Skeletal muscle satellite cell (primary cell): ENCODE measurements around the gene S1PR5.
A peak's percentile ranks its signal among the peaks of the same experiment; 100 is the strongest.

ENCODE experiments used
- H3K27me3 ChIP-seq: 2 replicates; pipeline ENCODE4 v1.7.0; 2013; ENCODE audit warnings: low read length; ENCODE audit not compliant: control insufficient read depth, insufficient read depth
- H3K36me3 ChIP-seq: 2 replicates; pipeline ENCODE4 v1.7.0; 2013; ENCODE audit warnings: mild to moderate bottlenecking, control low read depth, low read length; ENCODE audit not compliant: insufficient read depth
- H3K4me1 ChIP-seq: 2 replicates; pipeline ENCODE4 v1.7.0; 2013; ENCODE audit warnings: low read length; ENCODE audit not compliant: control insufficient read depth, insufficient read depth
- H3K4me2 ChIP-seq: 2 replicates; pipeline ENCODE4 v1.7.0; 2013; ENCODE audit warnings: mild to moderate bottlenecking, low read length
- H3K4me3 ChIP-seq: 2 replicates; pipeline ENCODE4 v1.7.0; 2013; ENCODE audit warnings: low read length
- H3K9ac ChIP-seq: 2 replicates; pipeline ENCODE4 v1.7.0; 2013; ENCODE audit warnings: mild to moderate bottlenecking, low read depth, low read length, moderate library complexity
- H3K9me3 ChIP-seq: replicated peaks from 2 replicates; pipeline ENCODE4 v1.7.0; 2013; ENCODE audit warnings: mild to moderate bottlenecking, control low read depth, low read length

The S1PR5 gene

GRCh38 chr19:10521461-10522171 is 4.4 kb upstream of the S1PR5 start:
- Histone ChIP-seq H3K27me3 (peaks cover 35% of the 10 kb centered on the region), H3K9ac (no peak overlapping the region), H3K4me1 (peaks cover 19% of the 10 kb centered on the region), H3K9me3 (no peaks in the 10 kb centered on the region), H3K4me3 (no peak overlapping the region), H3K36me3 (no peaks in the 10 kb centered on the region), H3K4me2 (no peak overlapping the region)

- Histone ChIP-seq H3K4me1 (peaks cover 19% of the 10 kb centered on the region), H3K27me3 (peaks cover 37% of the 10 kb centered on the region), H3K36me3 (no peaks in the 10 kb centered on the region), H3K9me3 (no peaks in the 10 kb centered on the region), H3K9ac (no peak overlapping the region), H3K4me3 (no peak overlapping the region), H3K4me2 (no peak overlapping the region)
Measured at GRCh38 chr19:10520652-10521318, 3.5 kb upstream of the S1PR5 start.

DNA sequence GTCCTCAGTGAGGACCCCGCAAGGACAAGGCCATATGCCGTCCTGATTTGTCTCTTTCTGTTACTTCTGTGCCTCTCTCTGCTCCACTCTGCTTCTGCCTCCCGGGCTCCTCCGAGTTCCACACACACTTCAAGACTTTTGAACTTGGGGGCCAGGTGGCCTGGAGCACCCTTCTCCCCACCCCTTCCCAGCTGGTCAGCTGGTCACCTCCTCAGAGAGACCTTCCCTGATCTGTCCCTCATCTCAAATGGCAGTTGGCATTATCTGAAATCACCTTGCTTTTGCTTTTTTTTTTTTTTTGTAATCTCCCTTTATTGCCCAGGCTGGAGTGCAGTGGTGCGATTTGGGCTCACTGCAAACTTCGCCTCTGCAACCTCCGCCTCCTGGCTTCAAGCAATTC is 2.2 kb upstream of the S1PR5 start:
- no peaks in the 10 kb centered on the region for H3K36me3 ChIP-seq
- peaks cover 51% of the 10 kb centered on the region for H3K27me3 ChIP-seq
- H3K4me3 ChIP-seq = no peak overlapping the region
- H3K9me3 ChIP-seq = no peaks in the 10 kb centered on the region
- H3K9ac ChIP-seq = no peak overlapping the region
- H3K4me2 ChIP-seq = no peak overlapping the region
- peaks cover 19% of the 10 kb centered on the region for H3K4me1 ChIP-seq

GRCh38 chr19:10518444-10519361 is 1.5 kb upstream of the S1PR5 start:
- Histone ChIP-seq H3K9ac (no peak overlapping the region), H3K9me3 (no peaks in the 10 kb centered on the region), H3K27me3 (peaks cover 52% of the 10 kb centered on the region), H3K4me3 (no peak overlapping the region), H3K36me3 (no peaks in the 10 kb centered on the region), H3K4me1 (peaks cover 19% of the 10 kb centered on the region), H3K4me2 (peak overlapping the region; percentile 72)

DNA sequence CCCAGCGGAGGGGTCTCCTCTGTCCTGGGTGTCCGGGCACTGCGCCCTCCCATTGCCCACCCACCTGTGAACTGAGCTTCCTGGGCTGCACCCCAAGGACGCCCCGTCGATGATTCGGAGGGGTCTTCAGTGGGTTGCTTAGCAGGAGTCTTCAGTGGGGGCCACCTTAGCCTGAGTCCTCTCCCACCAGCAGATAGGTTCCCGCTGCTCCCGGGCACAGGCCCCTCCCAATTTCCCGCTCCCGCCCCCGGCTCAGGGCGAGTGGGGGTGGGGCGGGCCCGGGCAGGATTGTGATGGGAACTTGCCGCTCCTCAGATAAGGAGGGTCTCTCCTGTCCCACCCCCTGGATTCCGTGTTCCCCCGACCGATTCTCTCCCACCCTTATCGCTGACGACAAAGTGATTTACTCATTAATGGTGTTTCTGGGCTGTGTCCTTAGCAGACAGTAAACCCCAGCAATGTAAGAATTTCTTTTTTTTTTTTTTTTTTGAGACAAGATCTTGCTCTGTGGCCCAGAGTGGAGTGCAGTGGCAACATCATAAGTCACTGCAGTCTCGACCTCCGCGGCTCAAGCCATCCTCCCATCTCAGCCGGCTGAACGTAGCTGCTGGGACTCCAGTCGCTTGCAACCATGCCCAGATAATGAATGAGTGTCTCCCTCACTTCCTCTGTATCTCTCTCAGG is 655 bp upstream of the S1PR5 start:
- Histone ChIP-seq H3K36me3 (no peaks in the 10 kb centered on the region), H3K9me3 (no peaks in the 10 kb centered on the region), H3K4me1 (peaks cover 19% of the 10 kb centered on the region), H3K4me2 (peak overlapping the region; percentile 72), H3K9ac (no peak overlapping the region), H3K4me3 (peak overlapping the region; percentile 59), H3K27me3 (peaks cover 55% of the 10 kb centered on the region)

DNA sequence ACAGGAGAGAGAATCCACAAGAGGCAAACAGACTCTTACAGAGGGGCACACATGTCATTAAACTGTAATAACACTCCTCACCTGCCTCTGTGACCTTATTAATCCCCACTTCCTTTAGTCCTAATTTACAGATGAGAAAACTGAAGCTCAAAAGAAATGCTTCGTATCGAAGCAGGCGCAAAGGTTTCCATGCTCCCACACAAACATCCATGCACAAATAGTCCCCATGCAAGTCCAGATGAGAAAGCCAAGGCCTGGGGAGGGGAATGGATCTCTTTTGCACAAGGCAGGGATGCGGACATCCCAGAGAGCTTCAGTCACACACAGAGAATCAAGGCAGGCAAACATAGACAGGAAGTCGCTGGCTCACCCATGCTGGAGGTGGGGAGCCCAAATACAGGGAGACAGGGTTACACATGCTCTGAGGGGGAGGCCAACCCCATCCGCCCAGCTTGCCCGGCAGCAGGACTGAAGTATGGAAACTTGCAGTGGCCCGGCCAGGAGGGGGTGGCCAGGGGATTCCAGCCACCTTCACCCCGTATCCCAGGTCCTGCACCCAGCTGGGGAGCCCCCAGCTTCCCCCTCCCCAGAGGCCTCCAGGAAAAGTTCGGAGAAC is 468 bp downstream of the S1PR5 start:
- peak overlapping the region; percentile 72 for H3K4me2 ChIP-seq
- no peak overlapping the region for H3K9ac ChIP-seq
- H3K4me3 ChIP-seq = peak overlapping the region; percentile 59
- peaks cover 19% of the 10 kb centered on the region for H3K4me1 ChIP-seq
- no peaks in the 10 kb centered on the region for H3K9me3 ChIP-seq
- H3K36me3 ChIP-seq = no peaks in the 10 kb centered on the region
- H3K27me3 ChIP-seq = peaks cover 57% of the 10 kb centered on the region

DNA sequence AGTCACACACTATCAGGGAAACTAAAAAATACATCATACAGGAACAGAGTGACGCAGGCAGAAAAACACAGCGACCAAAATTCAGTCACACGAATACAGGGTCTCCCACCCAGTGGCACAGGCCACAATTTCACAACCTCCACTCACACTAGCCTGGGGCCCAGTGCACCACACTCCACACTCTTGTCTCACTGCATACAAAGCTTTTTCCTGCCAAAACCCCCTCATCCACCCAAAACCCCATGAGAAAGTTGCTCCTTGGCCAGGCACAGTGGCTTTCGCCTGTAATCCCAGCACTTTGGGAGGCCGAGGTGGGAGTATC is 1.2 kb downstream of the S1PR5 start:
- Histone ChIP-seq H3K36me3 (no peaks in the 10 kb centered on the region), H3K9ac (no peak overlapping the region), H3K27me3 (peaks cover 55% of the 10 kb centered on the region), H3K9me3 (no peaks in the 10 kb centered on the region), H3K4me3 (no peak overlapping the region), H3K4me1 (peaks cover 19% of the 10 kb centered on the region), H3K4me2 (no peak overlapping the region)

DNA sequence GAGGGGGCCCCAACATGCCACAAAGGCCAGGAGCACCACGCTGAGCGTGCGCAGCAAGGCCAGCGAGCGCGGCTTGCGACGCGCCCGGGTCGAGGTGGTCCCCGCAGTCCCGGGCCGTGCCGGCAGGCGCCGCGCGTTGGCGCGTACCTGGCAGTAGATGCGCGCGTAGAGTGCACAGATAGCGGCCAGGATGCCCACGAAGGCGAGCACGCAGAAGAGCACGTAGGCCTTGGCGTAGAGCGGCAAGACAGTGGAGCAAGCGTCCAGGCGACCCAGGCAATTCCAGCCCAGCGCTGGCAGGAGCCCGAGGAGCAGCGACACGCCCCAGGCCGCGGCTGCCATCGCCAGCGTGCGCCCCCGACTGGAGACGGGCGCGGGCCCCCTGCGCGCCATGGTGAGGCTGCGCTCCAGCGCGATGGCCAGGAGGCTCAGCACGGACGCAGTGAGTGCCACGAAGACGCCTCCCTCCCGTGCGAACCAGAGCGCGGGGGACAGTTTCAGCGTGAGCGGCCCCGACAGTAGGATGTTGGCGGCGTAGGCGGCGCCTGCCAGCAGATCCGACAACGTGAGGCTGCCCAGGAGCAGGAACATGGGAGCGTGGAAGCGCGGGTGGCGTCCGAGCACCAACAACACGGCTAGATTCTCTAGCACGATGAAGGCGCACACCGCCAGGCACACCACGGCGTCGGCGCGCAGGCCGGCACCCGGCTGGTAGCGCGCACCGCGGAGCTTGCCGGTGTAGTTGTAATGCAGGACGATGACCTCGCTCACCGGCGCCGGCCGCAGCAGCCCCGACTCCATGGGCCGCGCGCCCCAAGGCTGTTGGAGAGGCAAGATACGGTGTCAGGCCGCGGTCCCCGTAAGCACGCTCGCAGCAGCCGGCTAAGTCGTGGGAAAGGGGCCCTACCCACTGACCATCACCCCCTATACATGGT is 2.8 kb downstream of the S1PR5 start:
- Histone ChIP-seq H3K9ac (no peak overlapping the region), H3K4me2 (no peak overlapping the region), H3K36me3 (no peaks in the 10 kb centered on the region), H3K9me3 (no peaks in the 10 kb centered on the region), H3K4me3 (no peak overlapping the region), H3K27me3 (peaks cover 59% of the 10 kb centered on the region), H3K4me1 (peaks cover 19% of the 10 kb centered on the region)

DNA sequence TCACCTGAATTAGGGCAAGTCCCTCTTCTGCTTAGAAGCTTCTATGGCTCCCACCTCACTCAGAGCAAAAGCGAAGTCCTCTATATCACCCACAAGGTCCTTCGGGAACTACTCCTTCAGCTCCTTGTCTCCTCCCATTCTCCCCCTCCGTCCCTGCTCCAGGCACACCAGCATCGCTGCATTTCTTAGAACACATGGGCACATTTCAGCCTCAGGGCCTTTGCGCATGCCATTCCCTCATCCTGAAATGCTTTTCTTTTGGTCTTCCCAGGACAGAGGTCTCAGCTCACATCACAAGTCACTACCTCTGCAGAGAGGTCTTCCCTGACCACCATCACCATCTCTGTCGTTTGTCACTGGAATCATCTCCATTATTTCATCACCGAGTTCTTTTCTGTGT is 4.0 kb downstream of the S1PR5 start:
- Histone ChIP-seq H3K36me3 (no peaks in the 10 kb centered on the region), H3K4me1 (peaks cover 14% of the 10 kb centered on the region), H3K9ac (no peak overlapping the region), H3K9me3 (no peaks in the 10 kb centered on the region), H3K4me3 (no peak overlapping the region), H3K4me2 (no peak overlapping the region), H3K27me3 (peaks cover 48% of the 10 kb centered on the region)

GRCh38 chr19:10510301-10510802 is 6.9 kb downstream of the S1PR5 start:
- Histone ChIP-seq H3K9ac (no peak overlapping the region), H3K4me1 (no peaks in the 10 kb centered on the region), H3K27me3 (peaks cover 37% of the 10 kb centered on the region), H3K4me3 (no peak overlapping the region), H3K9me3 (no peaks in the 10 kb centered on the region), H3K36me3 (no peaks in the 10 kb centered on the region), H3K4me2 (no peak overlapping the region)
